HUES48 (cell line): ENCODE measurements around the gene OVOL3.

Experiments
- H3K27ac ChIP-seq: one replicate; pipeline ENCODE4 v1.7.0; 2013; ENCODE audit warnings: low read depth, low read length, inconsistent platforms
- H3K27me3 ChIP-seq: 2 replicates; pipeline ENCODE4 v1.6.1; 2013; ENCODE audit warnings: mild to moderate bottlenecking, low read length; ENCODE audit not compliant: control insufficient read depth, insufficient read depth
- H3K36me3 ChIP-seq: 2 replicates; pipeline ENCODE4 v1.6.1; 2013; ENCODE audit warnings: low read length; ENCODE audit not compliant: control insufficient read depth, insufficient read depth
- H3K4me1 ChIP-seq: 2 replicates; pipeline ENCODE4 v1.6.1; 2013; ENCODE audit warnings: mild to moderate bottlenecking, low read length; ENCODE audit not compliant: control insufficient read depth, insufficient read depth
- H3K4me3 ChIP-seq: 2 replicates; pipeline ENCODE4 v1.5.1; 2013; ENCODE audit warnings: mild to moderate bottlenecking, low read depth, low read length
- H3K9ac ChIP-seq: 2 replicates; pipeline ENCODE4 v1.6.1; 2013; ENCODE audit warnings: mild to moderate bottlenecking, low read depth, low read length, moderate library complexity
- H3K9me3 ChIP-seq: 2 replicates; pipeline ENCODE4 v1.6.1; 2013; ENCODE audit warnings: low read length; ENCODE audit not compliant: control insufficient read depth, insufficient read depth

OVOL3 gene

DNA sequence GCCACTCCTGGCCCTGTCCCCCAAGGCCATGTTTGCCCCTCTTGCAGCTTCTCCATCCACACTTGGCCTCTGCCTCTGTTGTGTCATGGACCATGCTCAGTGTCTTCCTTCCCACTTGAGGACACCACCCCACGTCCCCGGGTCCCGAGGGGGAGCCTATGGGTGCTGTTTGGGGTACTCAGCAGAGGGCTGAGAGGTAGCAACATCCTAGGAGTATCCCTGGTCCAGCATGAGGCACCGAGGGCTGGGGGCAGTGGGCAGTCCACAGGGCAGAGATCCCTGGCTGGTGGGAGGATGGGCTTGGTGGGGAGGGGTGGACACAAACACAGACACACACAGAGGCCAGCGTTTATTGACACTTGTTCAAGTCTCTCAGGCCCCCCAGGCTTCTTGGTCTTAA, 39.6 kb downstream of the OVOL3 start:
- Histone ChIP-seq H3K4me1 (no peaks in the 10 kb centered on the region), H3K9ac (no peak overlapping the region), H3K36me3 (peaks cover 62% of the 10 kb centered on the region), H3K27me3 (no peaks in the 10 kb centered on the region), H3K4me3 (no peak overlapping the region), H3K9me3 (no peaks in the 10 kb centered on the region), H3K27ac (no peak overlapping the region)

DNA sequence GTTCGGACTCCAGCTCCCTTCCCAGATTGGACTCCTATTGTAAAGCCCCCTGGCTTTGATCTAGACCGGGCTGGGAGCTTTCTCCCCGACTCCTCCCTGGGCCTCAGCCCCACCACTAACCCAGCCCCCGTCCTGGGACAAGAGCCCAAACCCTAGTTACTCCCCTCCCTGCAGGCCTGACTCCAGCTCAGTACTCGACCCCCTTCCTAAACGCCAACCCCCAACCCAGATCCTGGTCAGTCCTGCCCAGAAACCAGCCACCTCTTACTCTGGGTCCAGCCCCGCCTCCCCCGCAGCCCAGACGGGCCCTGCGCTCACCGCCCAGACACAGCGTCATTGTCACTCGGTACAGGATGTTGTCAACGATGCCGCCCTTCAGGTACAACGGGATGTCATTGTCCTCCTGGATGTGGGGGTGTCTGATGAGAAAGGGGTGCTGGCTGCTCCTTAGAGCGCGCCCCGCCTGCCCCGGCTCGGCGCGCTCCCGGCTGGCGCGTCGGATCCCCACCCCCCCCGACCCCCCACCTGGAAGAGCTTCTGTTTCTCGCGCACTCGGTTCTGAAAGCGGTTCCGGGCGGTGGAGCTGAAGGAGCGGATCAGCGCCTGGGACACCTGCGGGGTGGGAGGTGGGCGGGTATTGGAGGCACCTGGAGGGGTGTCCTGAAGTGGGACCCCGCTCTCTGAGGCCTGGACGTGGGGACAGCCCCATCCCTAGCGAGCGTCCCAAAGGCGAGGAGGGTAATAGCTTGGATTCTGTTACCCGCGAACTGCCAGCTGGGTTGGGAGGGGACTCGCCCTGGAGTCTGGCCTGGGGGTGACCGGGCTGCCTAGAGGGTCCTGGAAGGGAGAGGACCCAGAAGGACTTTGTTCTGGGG, 40.4 kb downstream of the OVOL3 start:
- H3K4me1 ChIP-seq = no peaks in the 10 kb centered on the region
- H3K27ac ChIP-seq = no peak overlapping the region
- H3K4me3 ChIP-seq = no peak overlapping the region
- no peaks in the 10 kb centered on the region for H3K27me3 ChIP-seq
- H3K9ac ChIP-seq = no peak overlapping the region
- H3K9me3 ChIP-seq = no peaks in the 10 kb centered on the region
- H3K36me3 ChIP-seq = peaks cover 54% of the 10 kb centered on the region

DNA sequence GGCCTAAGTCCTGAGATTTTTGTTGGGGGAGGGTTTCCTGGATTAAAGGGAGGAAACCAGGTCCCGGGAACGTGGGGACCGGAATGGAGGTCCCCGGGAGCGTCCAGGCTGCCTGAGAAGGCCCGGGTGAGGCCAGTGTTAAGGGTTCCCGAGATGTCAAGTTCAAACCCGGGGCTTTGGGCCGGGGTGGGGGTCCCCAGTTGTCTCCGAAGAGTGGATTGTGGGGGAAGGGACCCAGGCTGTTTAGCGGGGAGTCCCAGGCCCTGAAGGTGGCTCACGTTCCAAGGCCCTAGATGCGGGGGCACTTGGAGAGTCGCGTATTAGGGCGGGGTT, 41.0 kb downstream of the OVOL3 start:
- peaks cover 48% of the 10 kb centered on the region for H3K36me3 ChIP-seq
- no peaks in the 10 kb centered on the region for H3K9me3 ChIP-seq
- no peak overlapping the region for H3K4me3 ChIP-seq
- H3K27ac ChIP-seq = no peak overlapping the region
- H3K9ac ChIP-seq = no peak overlapping the region
- no peaks in the 10 kb centered on the region for H3K27me3 ChIP-seq
- no peaks in the 10 kb centered on the region for H3K4me1 ChIP-seq

DNA sequence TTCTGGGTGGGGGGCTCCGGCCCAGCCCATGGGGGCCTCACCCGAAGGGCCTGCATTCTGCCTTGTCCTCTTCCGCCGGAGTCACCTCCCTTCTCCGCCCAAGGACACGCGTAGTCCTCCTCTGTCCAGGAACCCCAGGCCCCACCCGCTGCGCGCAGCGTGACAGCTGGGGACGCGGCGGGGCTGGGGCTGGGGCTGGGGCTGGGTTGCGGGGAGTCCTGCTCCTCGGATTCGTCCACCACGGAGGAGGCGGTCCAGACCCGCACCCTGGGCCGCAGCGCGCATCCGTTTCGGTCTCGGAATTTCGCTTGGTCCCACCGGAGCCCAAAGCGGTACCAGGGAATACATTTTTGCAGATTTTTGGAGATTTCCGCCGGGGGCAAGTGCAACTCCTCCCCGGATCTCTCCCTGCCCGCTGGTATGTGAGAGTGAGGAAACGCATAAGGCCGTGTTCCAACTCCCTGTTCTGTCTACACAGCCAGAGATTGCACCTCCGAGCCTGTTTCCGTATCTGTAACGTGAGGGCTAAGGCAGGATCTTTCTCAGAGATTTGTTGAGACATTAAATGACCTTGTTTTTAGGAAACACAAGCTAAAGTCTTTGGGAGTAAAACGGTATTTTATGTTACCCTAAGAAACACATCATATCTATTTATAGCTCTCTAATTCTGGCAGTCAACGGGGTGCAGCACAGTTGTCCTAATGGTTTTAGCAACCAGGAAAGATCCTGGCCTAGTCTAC, 41.6 kb downstream of the OVOL3 start, which contains the start of gene COX7A1:
TSS of gene COX7A1 (minus strand) at position 96 of the 740 bp plus-strand sequence. CDS start at position 56, 40 bp downstream.
- Histone ChIP-seq H3K4me1 (no peaks in the 10 kb centered on the region), H3K4me3 (no peak within 1 kb of the TSS), H3K27ac (no peak within 1 kb of the TSS), H3K27me3 (no peaks in the 10 kb centered on the region), H3K36me3 (peaks cover 45% of the 10 kb centered on the region), H3K9me3 (no peaks in the 10 kb centered on the region), H3K9ac (no peak within 1 kb of the TSS)

DNA sequence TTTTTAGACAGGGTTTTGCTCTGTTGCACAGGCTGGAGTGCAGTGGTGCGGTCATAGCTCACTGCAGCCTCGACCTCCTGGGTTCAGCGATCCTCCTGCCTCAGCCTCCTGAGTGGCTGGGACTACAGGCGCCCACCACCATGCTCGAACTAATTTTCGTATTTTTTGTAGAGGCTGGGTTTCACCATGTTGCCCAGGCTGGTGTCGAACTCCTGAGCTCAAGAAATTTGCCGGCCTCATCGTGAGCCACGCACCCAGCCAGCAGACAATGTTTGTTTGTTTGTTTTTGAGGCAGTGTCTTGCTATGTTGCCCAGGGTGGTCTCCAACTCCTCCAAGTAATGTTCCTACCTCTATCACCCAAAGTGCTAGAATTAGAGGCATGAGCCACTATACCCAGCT, 42.2 kb downstream of the OVOL3 start:
- Histone ChIP-seq H3K9ac (no peak overlapping the region), H3K4me3 (no peak overlapping the region)

DNA sequence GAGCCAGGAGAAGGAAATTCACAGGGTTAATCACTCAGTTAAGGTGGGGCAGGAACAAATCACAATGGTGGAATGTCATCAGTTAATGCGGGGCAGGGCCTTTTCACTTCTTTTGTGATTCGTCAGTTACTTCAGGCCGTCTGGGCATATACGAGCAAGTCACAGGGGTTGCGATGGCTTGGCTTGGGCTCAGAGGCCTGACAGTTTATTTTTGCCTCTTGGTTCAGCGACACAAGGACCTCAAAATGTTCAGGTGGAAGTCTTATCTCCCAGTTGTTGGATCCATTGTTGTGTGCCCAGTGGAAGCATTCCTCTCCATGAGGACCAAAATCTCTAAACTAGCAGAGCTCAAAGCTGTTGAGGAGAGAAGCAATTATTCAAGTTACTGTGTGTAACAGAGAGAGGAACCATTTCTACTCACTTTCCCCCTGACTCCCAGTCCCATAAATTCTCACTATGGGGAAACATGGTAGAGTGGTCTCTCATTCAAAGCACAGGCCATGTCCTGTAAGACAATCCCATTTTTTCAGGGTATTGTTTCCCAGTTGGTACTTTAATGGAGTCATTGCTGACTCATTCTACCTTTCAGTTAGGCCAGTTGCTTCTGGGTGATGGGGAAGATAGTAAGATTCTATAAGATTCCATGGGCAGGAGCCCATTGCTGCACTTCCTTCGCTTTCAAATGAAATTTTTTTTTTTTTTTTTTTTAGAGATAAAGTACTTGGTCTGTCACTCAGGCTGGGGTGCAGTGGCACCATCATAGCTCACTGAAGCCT, 50.1 kb downstream of the OVOL3 start:
- Histone ChIP-seq H3K27me3 (no peaks in the 10 kb centered on the region), H3K4me1 (peaks cover 7% of the 10 kb centered on the region), H3K9ac (0 out of 2 replicates have a peak overlapping the region, but pooled peaks have one; percentile 5), H3K4me3 (no peak overlapping the region), H3K27ac (peak overlapping the region; percentile 79), H3K9me3 (no peaks in the 10 kb centered on the region), H3K36me3 (peaks cover 9% of the 10 kb centered on the region; the same call in 1 of the 2 replicates)

More for the DNA sequence above, 42.2 kb downstream of the OVOL3 start:
- Histone ChIP-seq H3K9me3 (no peaks in the 10 kb centered on the region), H3K27ac (no peak overlapping the region), H3K27me3 (no peaks in the 10 kb centered on the region), H3K36me3 (peaks cover 39% of the 10 kb centered on the region), H3K4me1 (no peaks in the 10 kb centered on the region)
